ENCODE results near the gene SLC22A3. TPM values are rescaled to one million over a fixed set of nuclear protein-coding genes. Genes with fewer than 3 reads are reported as not detected.

SLC22A3 gene
- polyA plus RNA-seq, 1 of the 3 experiments (the other 2 are of a cell fraction): not detected

GRCh38 chr6:160438481-160438880, 90.3 kb downstream of the SLC22A3 start:
- no peak for DNase-seq
- Histone ChIP-seq H2AFZ (ENCODE audit: low read depth) (no peak overlapping the region), H3K4me3 (ENCODE audit: low read depth in 2 of 2, low read length in 1 of 2) (no peak overlapping the region), H3K79me2 (ENCODE audit: insufficient read depth) (no peaks in the 10 kb centered on the region), H3K4me1 (ENCODE audit: control insufficient read depth in 1 of 2, insufficient read depth in 2 of 2, low read depth in 1 of 2, low read length in 1 of 2) (no peaks in the 10 kb centered on the region), H3K9me2 (no peaks in the 10 kb centered on the region), H3K9ac (no peak overlapping the region), H4K20me1 (ENCODE audit: insufficient read depth) (no peaks in the 10 kb centered on the region), H3K9me3 (no peaks in the 10 kb centered on the region), H3K4me2 (no peak overlapping the region), H3K36me3 (replicated peaks in 1 of 2; ENCODE audit: control insufficient read depth in 1 of 2, insufficient read depth in 2 of 2, low read length in 1 of 2) (no peaks in the 10 kb centered on the region), H3F3A (replicated peaks; ENCODE audit: insufficient read depth) (no peaks in the 10 kb centered on the region), H3K27ac (ENCODE audit: low read depth in 2 of 2, low read length in 1 of 2) (no peak overlapping the region), H3K27me3 (ENCODE audit: insufficient read depth) (peaks cover 16% of the 10 kb centered on the region)
- POLR2A ChIA-PET: no interaction called here
- CTCF ChIA-PET: interaction anchor here (1.8 kb wide), 1 partner anchor 17 kb away, joined by 8 read pairs; no protein-coding TSS in a partner anchor
- 8% methylated on average over 4 of the region's 4 CpGs for WGBS (ENCODE audit: low lambda C conversion rate)
- TF ChIP-seq IRF3 (IDR thresholded peaks at IDR 0.05; ENCODE audit: low read depth, low read length) (no peak), NFIC (IDR thresholded peaks at IDR 0.05; ENCODE audit: borderline replicate concordance) (no peak), SMC3 (IDR thresholded peaks at IDR 0.05; ENCODE audit: low read depth, low read length) (no peak), MAX (IDR thresholded peaks at IDR 0.05; ENCODE audit: low read depth) (no peak), CTCF (IDR thresholded peaks at IDR 0.05) (no peak), JUND (IDR thresholded peaks at IDR 0.05) (no peak), SIN3A (IDR thresholded peaks at IDR 0.05; ENCODE audit: borderline replicate concordance, low read depth, low read length) (no peak), REST (IDR thresholded peaks at IDR 0.05; ENCODE audit: low read depth, low read length) (no peak), EZH2phosphoT487 (IDR thresholded peaks at IDR 0.05; ENCODE audit: borderline replicate concordance, low read depth) (no peak), NRF1 (IDR thresholded peaks at IDR 0.05; ENCODE audit: low read depth, low read length) (no peak), EP300 (IDR thresholded peaks at IDR 0.05; ENCODE audit: borderline replicate concordance in 1 of 2, low read depth in 1 of 2, low read length in 1 of 2) (no peak), FOXM1 (IDR thresholded peaks at IDR 0.05; ENCODE audit: low read depth) (no peak), TCF12 (IDR thresholded peaks at IDR 0.05) (no peak), RCOR1 (IDR thresholded peaks at IDR 0.05; ENCODE audit: low read length) (no peak)
- TF ChIP-seq, protein P1, sequence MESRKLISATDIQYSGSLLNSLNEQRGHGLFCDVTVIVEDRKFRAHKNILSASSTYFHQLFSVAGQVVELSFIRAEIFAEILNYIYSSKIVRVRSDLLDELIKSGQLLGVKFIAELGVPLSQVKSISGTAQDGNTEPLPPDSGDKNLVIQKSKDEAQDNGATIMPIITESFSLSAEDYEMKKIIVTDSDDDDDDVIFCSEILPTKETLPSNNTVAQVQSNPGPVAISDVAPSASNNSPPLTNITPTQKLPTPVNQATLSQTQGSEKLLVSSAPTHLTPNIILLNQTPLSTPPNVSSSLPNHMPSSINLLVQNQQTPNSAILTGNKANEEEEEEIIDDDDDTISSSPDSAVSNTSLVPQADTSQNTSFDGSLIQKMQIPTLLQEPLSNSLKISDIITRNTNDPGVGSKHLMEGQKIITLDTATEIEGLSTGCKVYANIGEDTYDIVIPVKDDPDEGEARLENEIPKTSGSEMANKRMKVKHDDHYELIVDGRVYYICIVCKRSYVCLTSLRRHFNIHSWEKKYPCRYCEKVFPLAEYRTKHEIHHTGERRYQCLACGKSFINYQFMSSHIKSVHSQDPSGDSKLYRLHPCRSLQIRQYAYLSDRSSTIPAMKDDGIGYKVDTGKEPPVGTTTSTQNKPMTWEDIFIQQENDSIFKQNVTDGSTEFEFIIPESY (IDR thresholded peaks at IDR 0.05; ENCODE audit: borderline replicate concordance, low read depth): no peak
